ENCODE results near the gene PSENEN.
A peak's percentile ranks its signal among the peaks of the same experiment; 100 is the strongest.

The PSENEN gene

GRCh38 chr19:35718345-35719041, 27.0 kb upstream of the PSENEN start:
- no peaks in the 10 kb centered on the region for H3K9me3 ChIP-seq (ENCODE audit: control insufficient read depth, low read length)
- H3K9ac ChIP-seq (ENCODE audit: low read length): peak overlapping the region; percentile 92
- H4K8ac ChIP-seq (ENCODE audit: low read length): no peak overlapping the region
- H2BK12ac ChIP-seq (ENCODE audit: low read length in 2 of 2): no peak overlapping the region
- 4% methylated on average over 34 of the region's 42 CpGs for WGBS
- H2AFZ ChIP-seq (ENCODE audit: low read depth, low read length): no peak overlapping the region
- peaks cover 38% of the 10 kb centered on the region for H3K79me1 ChIP-seq (replicated peaks; ENCODE audit: low read length, poor library complexity, severe bottlenecking)
- peak overlapping the region; percentile 89 for H2BK120ac ChIP-seq (ENCODE audit: low read depth, low read length)
- H3K23ac ChIP-seq (ENCODE audit: low read length in 2 of 2): peak overlapping the region in 1 of 2 experiments; percentile 97
- peak overlapping the region; percentile 74 to 84 for H3K18ac ChIP-seq (ENCODE audit: low read depth in 1 of 2, low read length in 2 of 2)
- H3K4me3 ChIP-seq (ENCODE audit: insufficient read depth in 1 of 2, low read depth in 1 of 2, low read length in 2 of 2): peak overlapping the region; percentile 85 to 95
- H3K27ac ChIP-seq (ENCODE audit: low read length, poor library complexity, severe bottlenecking): peak overlapping the region; percentile 33
- peaks cover 0 to 14% of the 10 kb centered on the region in 2 experiments for H3K27me3 ChIP-seq (ENCODE audit: control insufficient read depth in 1 of 2, insufficient read depth in 1 of 2, low read length in 2 of 2)
- H3K4me1 ChIP-seq (ENCODE audit: control insufficient read depth, insufficient read depth, low read depth, low read length): peaks cover 23% of the 10 kb centered on the region
- peak overlapping the region; percentile 63 to 98 for H3K14ac ChIP-seq (ENCODE audit: low read length in 2 of 2)
- H3K36me3 ChIP-seq (ENCODE audit: control insufficient read depth in 1 of 2, insufficient read depth in 2 of 2, low read depth in 1 of 2, low read length in 2 of 2): peaks cover 30 to 40% of the 10 kb centered on the region in 2 experiments
- no peak overlapping the region for H2AK5ac ChIP-seq (ENCODE audit: low read length, severe bottlenecking)
- H4K91ac ChIP-seq (ENCODE audit: low read length): no peak overlapping the region
- H2BK15ac ChIP-seq (ENCODE audit: low read depth, poor library complexity, severe bottlenecking): peak overlapping the region; percentile 95
- no peak overlapping the region for H2BK5ac ChIP-seq (ENCODE audit: low read depth, low read length, poor library complexity, severe bottlenecking)
- H3K4me2 ChIP-seq (ENCODE audit: low read length, poor library complexity, severe bottlenecking): peak overlapping the region; percentile 82
- H3K4ac ChIP-seq (ENCODE audit: low read depth in 1 of 2, low read length in 2 of 2): peak overlapping the region in 1 of 2 experiments; percentile 86
- peak; percentile 30 for DNase-seq

- WGBS: 94% methylated on average over 32 of the region's 32 CpGs
- no peak overlapping the region for H2BK120ac ChIP-seq (ENCODE audit: low read depth, low read length)
- H2BK12ac ChIP-seq (ENCODE audit: low read length in 2 of 2): no peak overlapping the region
- H3K27me3 ChIP-seq (ENCODE audit: control insufficient read depth in 1 of 2, insufficient read depth in 1 of 2, low read length in 2 of 2): peaks cover 0 to 4% of the 10 kb centered on the region in 2 experiments
- H3K9me3 ChIP-seq (ENCODE audit: control insufficient read depth, low read length): no peaks in the 10 kb centered on the region
- peaks cover 23% of the 10 kb centered on the region for H3K4me1 ChIP-seq (ENCODE audit: control insufficient read depth, insufficient read depth, low read depth, low read length)
- no peak for DNase-seq
- H3K9ac ChIP-seq (ENCODE audit: low read length): peak overlapping the region; percentile 92
- peak overlapping the region; percentile 82 for H3K4me2 ChIP-seq (ENCODE audit: low read length, poor library complexity, severe bottlenecking)
- peak overlapping the region; percentile 4 to 95 for H3K4me3 ChIP-seq (ENCODE audit: insufficient read depth in 1 of 2, low read depth in 1 of 2, low read length in 2 of 2)
- H3K23ac ChIP-seq (ENCODE audit: low read length in 2 of 2): no peak overlapping the region
- peak overlapping the region; percentile 83 for H2BK15ac ChIP-seq (ENCODE audit: low read depth, poor library complexity, severe bottlenecking)
- no peak overlapping the region for H3K27ac ChIP-seq (ENCODE audit: low read length, poor library complexity, severe bottlenecking)
- peaks cover 40 to 51% of the 10 kb centered on the region in 2 experiments for H3K36me3 ChIP-seq (ENCODE audit: control insufficient read depth in 1 of 2, insufficient read depth in 2 of 2, low read depth in 1 of 2, low read length in 2 of 2)
- no peak overlapping the region for H3K18ac ChIP-seq (ENCODE audit: low read depth in 1 of 2, low read length in 2 of 2)
- no peak overlapping the region for H3K14ac ChIP-seq (ENCODE audit: low read length in 2 of 2)
- no peak overlapping the region for H2AK5ac ChIP-seq (ENCODE audit: low read length, severe bottlenecking)
- no peak overlapping the region for H2AFZ ChIP-seq (ENCODE audit: low read depth, low read length)
- no peak overlapping the region for H4K91ac ChIP-seq (ENCODE audit: low read length)
- H3K4ac ChIP-seq (ENCODE audit: low read depth in 1 of 2, low read length in 2 of 2): no peak overlapping the region
- H3K79me1 ChIP-seq (replicated peaks; ENCODE audit: low read length, poor library complexity, severe bottlenecking): peaks cover 47% of the 10 kb centered on the region
- H2BK5ac ChIP-seq (ENCODE audit: low read depth, low read length, poor library complexity, severe bottlenecking): no peak overlapping the region
- no peak overlapping the region for H4K8ac ChIP-seq (ENCODE audit: low read length)
Measured at GRCh38 chr19:35719402-35720162, 25.9 kb upstream of the PSENEN start.

GRCh38 chr19:35720163-35720524, 25.3 kb upstream of the PSENEN start:
- DNase-seq: no peak
- 97% methylated on average over 8 of the region's 9 CpGs for WGBS

GRCh38 chr19:35720648-35721047, 24.8 kb upstream of the PSENEN start:
- Histone ChIP-seq H3K27me3 (ENCODE audit: control insufficient read depth in 1 of 2, insufficient read depth in 1 of 2, low read length in 2 of 2) (no peaks in the 10 kb centered on the region), H3K4me1 (ENCODE audit: control insufficient read depth, insufficient read depth, low read depth, low read length) (peaks cover 22% of the 10 kb centered on the region), H2AFZ (ENCODE audit: low read depth, low read length) (no peak overlapping the region), H3K4me2 (ENCODE audit: low read length, poor library complexity, severe bottlenecking) (no peak overlapping the region), H3K79me1 (replicated peaks; ENCODE audit: low read length, poor library complexity, severe bottlenecking) (peaks cover 50% of the 10 kb centered on the region), H3K4ac (ENCODE audit: low read depth in 1 of 2, low read length in 2 of 2) (no peak overlapping the region), H4K91ac (ENCODE audit: low read length) (no peak overlapping the region), H2BK120ac (ENCODE audit: low read depth, low read length) (no peak overlapping the region), H3K9me3 (ENCODE audit: control insufficient read depth, low read length) (no peaks in the 10 kb centered on the region), H3K9ac (ENCODE audit: low read length) (no peak overlapping the region), H3K27ac (ENCODE audit: low read length, poor library complexity, severe bottlenecking) (no peak overlapping the region), H3K18ac (ENCODE audit: low read depth in 1 of 2, low read length in 2 of 2) (no peak overlapping the region), H3K23ac (ENCODE audit: low read length in 2 of 2) (no peak overlapping the region), H4K8ac (ENCODE audit: low read length) (no peak overlapping the region), H3K4me3 (ENCODE audit: insufficient read depth in 1 of 2, low read depth in 1 of 2, low read length in 2 of 2) (no peak overlapping the region), H3K36me3 (ENCODE audit: control insufficient read depth in 1 of 2, insufficient read depth in 2 of 2, low read depth in 1 of 2, low read length in 2 of 2) (peaks cover 51 to 62% of the 10 kb centered on the region in 2 experiments), H2BK15ac (ENCODE audit: low read depth, poor library complexity, severe bottlenecking) (no peak overlapping the region), H3K14ac (ENCODE audit: low read length in 2 of 2) (no peak overlapping the region), H2BK5ac (ENCODE audit: low read depth, low read length, poor library complexity, severe bottlenecking) (no peak overlapping the region), H2AK5ac (ENCODE audit: low read length, severe bottlenecking) (no peak overlapping the region), H2BK12ac (ENCODE audit: low read length in 2 of 2) (no peak overlapping the region)
- over 99% methylated on average over 17 of the region's 17 CpGs for WGBS
- no peak for DNase-seq

More at GRCh38 chr19:35720163-35720524, 25.3 kb upstream of the PSENEN start:
- Histone ChIP-seq H3K4ac (ENCODE audit: low read depth in 1 of 2, low read length in 2 of 2) (no peak overlapping the region), H3K79me1 (replicated peaks; ENCODE audit: low read length, poor library complexity, severe bottlenecking) (peaks cover 50% of the 10 kb centered on the region), H2BK12ac (ENCODE audit: low read length in 2 of 2) (no peak overlapping the region), H3K14ac (ENCODE audit: low read length in 2 of 2) (no peak overlapping the region), H2AFZ (ENCODE audit: low read depth, low read length) (no peak overlapping the region), H2BK5ac (ENCODE audit: low read depth, low read length, poor library complexity, severe bottlenecking) (no peak overlapping the region), H3K4me3 (ENCODE audit: insufficient read depth in 1 of 2, low read depth in 1 of 2, low read length in 2 of 2) (no peak overlapping the region), H3K18ac (ENCODE audit: low read depth in 1 of 2, low read length in 2 of 2) (no peak overlapping the region), H3K27me3 (ENCODE audit: control insufficient read depth in 1 of 2, insufficient read depth in 1 of 2, low read length in 2 of 2) (no peaks in the 10 kb centered on the region), H4K8ac (ENCODE audit: low read length) (no peak overlapping the region), H4K91ac (ENCODE audit: low read length) (no peak overlapping the region), H2AK5ac (ENCODE audit: low read length, severe bottlenecking) (no peak overlapping the region), H3K27ac (ENCODE audit: low read length, poor library complexity, severe bottlenecking) (no peak overlapping the region), H3K4me2 (ENCODE audit: low read length, poor library complexity, severe bottlenecking) (no peak overlapping the region), H3K23ac (ENCODE audit: low read length in 2 of 2) (no peak overlapping the region), H3K36me3 (ENCODE audit: control insufficient read depth in 1 of 2, insufficient read depth in 2 of 2, low read depth in 1 of 2, low read length in 2 of 2) (peaks cover 46 to 57% of the 10 kb centered on the region in 2 experiments), H2BK120ac (ENCODE audit: low read depth, low read length) (no peak overlapping the region), H3K9me3 (ENCODE audit: control insufficient read depth, low read length) (no peaks in the 10 kb centered on the region), H3K4me1 (ENCODE audit: control insufficient read depth, insufficient read depth, low read depth, low read length) (peaks cover 23% of the 10 kb centered on the region), H3K9ac (ENCODE audit: low read length) (no peak overlapping the region), H2BK15ac (ENCODE audit: low read depth, poor library complexity, severe bottlenecking) (no peak overlapping the region)

Data from mesenchymal stem cell (in vitro differentiated cells and primary cell).